BJ (cell line): ENCODE measurements around the gene UNC45A. TPM values are rescaled to one million over a fixed set of nuclear protein-coding genes. Genes with fewer than 3 reads are reported as not detected.

ENCODE experiments used
- CTCF ChIA-PET: fragments of 350-600 bp; formaldehyde crosslinking; extraction: SDS; loops from one replicate; lab custom pipeline; 2021; ENCODE audit warnings: antibody characterized with exemption, inconsistent platforms; lab: Yijun Ruan, JAX
- POLR2A ChIA-PET: fragments of 300-600 bp; sonication (Branson Sonifier 250); formaldehyde crosslinking; extraction: SDS; loops from one replicate; lab custom pipeline; 2021; ENCODE audit warnings: antibody characterized with exemption; lab: Charles Lee
- DNase-seq: peaks from one replicate; pipeline ENCODE4 v3.0.0-alpha.2; 2011; ENCODE audit warnings: low read depth
- H3K27me3 ChIP-seq: 2 replicates; pipeline ENCODE4 v1.6.0; 2011; ENCODE audit warnings: low read length; ENCODE audit not compliant: control insufficient read depth, insufficient read depth
- H3K36me3 ChIP-seq: 2 replicates; pipeline ENCODE4 v1.5.1; 2011; ENCODE audit warnings: low read length; ENCODE audit not compliant: control insufficient read depth, insufficient read depth
- H3K4me3 ChIP-seq: 2 replicates; pipeline ENCODE4 v1.5.1; 2011; ENCODE audit warnings: low read depth, mild to moderate bottlenecking, control low read depth, low read length
- CTCF ChIP-seq: IDR thresholded peaks from 2 replicates; pipeline ENCODE4 v1.5.1; 2011; ENCODE audit warnings: low read depth, mild to moderate bottlenecking, control low read depth, inconsistent platforms, low read length, moderate library complexity; ENCODE audit not compliant: insufficient read depth
- polyA plus RNA-seq: library from polyadenylated mRNA; depleted of rRNA; stranded (reverse); fragments of >200 nt; gene quantifications from 2 replicates; pipeline ENCODE4 v1.2.3, GENCODE V29; 2011

The UNC45A gene
- polyA plus RNA-seq, 1 experiment = 93.8 TPM

GRCh38 chr15:90904746-90905145 is 30.3 kb upstream of the UNC45A start:
- DNase-seq = no peak
- TF ChIP-seq CTCF = no peak
- ChIA-PET CTCF (interaction anchor here (1.5 to 5.7 kb wide), 2 partner anchors 10 to 28 kb away, joined by 5 to 94 read pairs; partner anchors contain the start of genes HDDC3 and UNC45A), POLR2A (no interaction called here)
- Histone ChIP-seq H3K36me3 (peaks cover 15% of the 10 kb centered on the region), H3K27me3 (no peaks in the 10 kb centered on the region), H3K4me3 (no peak overlapping the region)

GRCh38 chr15:90905306-90906180 is 29.5 kb upstream of the UNC45A start:
- Histone ChIP-seq H3K36me3 (peaks cover 19% of the 10 kb centered on the region), H3K4me3 (no peak overlapping the region), H3K27me3 (no peaks in the 10 kb centered on the region)
- ChIA-PET POLR2A (no interaction called here), CTCF (interaction anchor here (1.2 to 5.7 kb wide), 3 partner anchors 9 to 28 kb away, joined by 5 to 94 read pairs (median 7); partner anchors contain the start of genes HDDC3 and UNC45A)
- DNase-seq = no peak
- no peak for TF ChIP-seq CTCF

- no peaks in the 10 kb centered on the region for H3K27me3 ChIP-seq
- CTCF ChIA-PET = interaction anchor here (1.2 to 5.7 kb wide), 3 partner anchors 8 to 27 kb away, joined by 5 to 94 read pairs (median 7); partner anchors contain the start of genes HDDC3 and UNC45A
- no peak for DNase-seq
- peaks cover 25% of the 10 kb centered on the region for H3K36me3 ChIP-seq
- POLR2A ChIA-PET = no interaction called here
- H3K4me3 ChIP-seq = no peak overlapping the region
- TF ChIP-seq CTCF = no peak
Measured at GRCh38 chr15:90906181-90906849, 28.8 kb upstream of the UNC45A start.

- no peak for TF ChIP-seq CTCF
- Histone ChIP-seq H3K27me3 (no peaks in the 10 kb centered on the region), H3K36me3 (peaks cover 25% of the 10 kb centered on the region), H3K4me3 (no peak overlapping the region)
- CTCF ChIA-PET = no interaction called here
- no peak for DNase-seq
- POLR2A ChIA-PET = no interaction called here
Measured at GRCh38 chr15:90907051-90907660, 27.9 kb upstream of the UNC45A start.
